ENCODE results near the gene TRIM69. TPM values are rescaled to one million over a fixed set of nuclear protein-coding genes. Genes with fewer than 3 reads are reported as not detected.
A peak's percentile ranks its signal among the peaks of the same experiment; 100 is the strongest.

Gene TRIM69
- total and polyA plus RNA-seq, 2 experiments from 2014 or later, result 4.3 to 7.0 TPM

GRCh38 chr15:44711743-44712345 lies 24.5 kb upstream of the TRIM69 start:
- Histone ChIP-seq H3K79me2 (replicated peaks; ENCODE audit: insufficient read depth) (peaks cover 10% of the 10 kb centered on the region; the same call in 1 of the 2 replicates), H3K27ac (ENCODE audit: low read depth) (no peak overlapping the region), H3K4me1 (ENCODE audit: insufficient read depth) (no peaks in the 10 kb centered on the region), H3K9me2 (ENCODE audit: insufficient read depth) (no peaks in the 10 kb centered on the region), H4K20me1 (replicated peaks; ENCODE audit: insufficient read depth) (peaks cover 11% of the 10 kb centered on the region; the same call in 1 of the 2 replicates), H2AFZ (peak overlapping the region; percentile 86; the same call in 1 of the 2 replicates), H3K4me3 (peak overlapping the region; percentile 61), H3K36me3 (ENCODE audit: insufficient read depth) (no peaks in the 10 kb centered on the region), H3K27me3 (ENCODE audit: insufficient read depth) (peaks cover 16% of the 10 kb centered on the region), H3F3A (replicated peaks; ENCODE audit: low read depth) (no peaks in the 10 kb centered on the region), H3K4me2 (peak overlapping the region; percentile 81)
- peak; percentile 61 for DNase-seq (ENCODE audit: low spot score)
- Mint-ChIP-seq H3K9me3 (no peaks in the 10 kb centered on the region), H3K4me3 (peak overlapping the region; percentile 95), H3K36me3 (ENCODE audit: low read depth) (peaks cover 3% of the 10 kb centered on the region), H3K27me3 (ENCODE audit: insufficient read depth, low read depth, poor library complexity) (peaks cover 20% of the 10 kb centered on the region), H3K4me1 (peaks cover 8% of the 10 kb centered on the region; the same call in 2 of the 3 replicates), H3K27ac (no peak overlapping the region; the same call in 1 of the 2 replicates)
- peak; percentile 60 for ATAC-seq
- TF ChIP-seq EZH2 (IDR thresholded peaks at IDR 0.05; ENCODE audit: low read depth, unreplicated experiment) (no peak), ZNF114 (CRISPR knock-in tag; IDR thresholded peaks at IDR 0.05) (no peak), ETS1 (IDR thresholded peaks at IDR 0.05) (no peak), CTCF (conservative IDR thresholded peaks at IDR 0.05; ENCODE audit: low read depth in 2 of 2) (no peak), EZH2phosphoT487 (IDR thresholded peaks at IDR 0.05; ENCODE audit: unreplicated experiment) (no peak), ZNF462 (CRISPR knock-in tag; IDR thresholded peaks at IDR 0.05) (no peak), NANOG (IDR thresholded peaks at IDR 0.05; ENCODE audit: borderline replicate concordance) (no peak), JUNB (IDR thresholded peaks at IDR 0.05; ENCODE audit: unreplicated experiment) (no peak), STAT1 (IDR thresholded peaks at IDR 0.05; ENCODE audit: unreplicated experiment) (no peak), ZNF331 (CRISPR knock-in tag; IDR thresholded peaks at IDR 0.05; ENCODE audit: low read depth) (no peak), REST (IDR thresholded peaks at IDR 0.05; ENCODE audit: unreplicated experiment) (no peak), POLR2AphosphoS5 (IDR thresholded peaks at IDR 0.05; ENCODE audit: low read depth) (no peak), CREB1 (CRISPR knock-in tag; IDR thresholded peaks at IDR 0.05; ENCODE audit: low read depth) (no peak)

All from GM23338 (cell line).